Measurements from ENCODE around the gene MAPK8IP2.
"Not testable (repeated sequence)": the region's sequence is repeated elsewhere in the genome, so short reads cannot be mapped to it uniquely, and the experiment has no call there.

MAPK8IP2 gene

GRCh38 chr22:50614296-50614695 is 13.7 kb downstream of the MAPK8IP2 start:
- DNase-seq: not testable (repeated sequence)

- no peak for DNase-seq
These were observed 20.2 kb downstream of the MAPK8IP2 start for GRCh38 chr22:50620593-50621355.

- no peak for DNase-seq
These were observed 20.8 kb downstream of the MAPK8IP2 start for GRCh38 chr22:50621356-50621880.

GRCh38 chr22:50621948-50622722 is 21.5 kb downstream of the MAPK8IP2 start:
- no peak for DNase-seq

DNA sequence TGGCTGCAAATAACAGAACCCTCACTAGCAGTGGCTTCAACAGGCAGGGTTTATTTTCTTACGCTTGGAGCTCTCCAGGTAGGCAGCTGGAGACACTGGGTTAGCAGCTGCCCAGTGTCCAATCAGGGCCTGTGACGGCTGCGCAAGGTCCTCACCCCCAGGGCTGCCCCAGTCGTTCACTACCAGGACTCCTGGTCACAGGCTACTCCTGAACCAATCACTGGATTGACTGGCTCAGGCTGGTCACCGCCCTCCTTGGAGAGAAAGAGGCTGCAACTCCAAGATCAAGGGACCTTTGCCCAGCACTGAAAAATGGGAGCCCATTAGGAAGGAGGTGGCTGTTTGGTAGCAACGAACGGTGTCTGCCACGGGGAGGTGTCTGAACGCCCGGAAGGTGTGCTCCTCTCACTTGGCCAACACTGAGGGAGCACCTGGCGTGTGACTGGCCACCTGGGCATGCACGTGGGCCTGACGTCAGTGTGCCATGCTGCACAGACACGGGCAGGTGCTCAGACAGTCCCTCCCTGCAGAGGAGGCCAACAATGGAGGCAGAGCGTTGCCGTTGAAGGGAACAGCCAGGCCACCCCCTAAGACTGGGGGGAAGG is 22.2 kb downstream of the MAPK8IP2 start:
- DNase-seq: no peak

DNA sequence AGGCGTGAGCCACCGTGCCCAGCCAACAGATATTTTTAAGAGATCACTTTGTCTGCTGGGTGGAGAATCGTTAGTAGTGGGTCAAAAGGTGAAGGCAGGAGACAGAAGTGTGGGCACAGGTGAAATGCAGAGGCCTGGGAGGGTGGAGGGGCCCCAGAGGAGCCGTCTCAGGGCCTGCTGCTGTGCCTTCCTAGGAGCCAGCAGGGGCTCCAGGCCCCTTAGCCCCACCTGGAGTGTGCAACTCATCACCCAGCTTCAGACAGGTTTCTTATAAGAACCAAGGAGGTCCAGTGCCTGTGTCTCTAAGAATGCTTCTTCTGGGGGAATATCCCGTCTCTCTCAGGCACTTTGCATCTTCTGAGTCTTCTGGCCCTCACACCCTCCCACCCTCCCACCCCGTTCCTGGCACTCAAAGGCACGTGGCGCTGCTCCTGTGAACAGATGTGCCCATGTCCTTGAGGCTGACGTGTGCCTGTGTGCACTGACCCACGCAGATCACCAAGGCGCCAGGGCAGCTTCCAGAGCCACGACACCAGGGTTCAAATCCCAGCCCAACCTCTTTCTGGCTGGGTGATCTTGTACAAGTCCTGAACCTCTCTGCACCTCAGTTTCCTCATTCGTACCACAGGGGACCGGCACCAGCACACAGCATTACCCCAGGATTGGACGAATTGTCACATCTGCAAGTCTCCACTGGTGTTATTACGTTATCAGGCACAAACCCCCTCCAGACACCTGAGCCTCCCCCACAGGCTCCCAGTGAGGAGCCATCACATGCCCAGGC is 23.9 kb downstream of the MAPK8IP2 start:
- DNase-seq: no peak

DNA sequence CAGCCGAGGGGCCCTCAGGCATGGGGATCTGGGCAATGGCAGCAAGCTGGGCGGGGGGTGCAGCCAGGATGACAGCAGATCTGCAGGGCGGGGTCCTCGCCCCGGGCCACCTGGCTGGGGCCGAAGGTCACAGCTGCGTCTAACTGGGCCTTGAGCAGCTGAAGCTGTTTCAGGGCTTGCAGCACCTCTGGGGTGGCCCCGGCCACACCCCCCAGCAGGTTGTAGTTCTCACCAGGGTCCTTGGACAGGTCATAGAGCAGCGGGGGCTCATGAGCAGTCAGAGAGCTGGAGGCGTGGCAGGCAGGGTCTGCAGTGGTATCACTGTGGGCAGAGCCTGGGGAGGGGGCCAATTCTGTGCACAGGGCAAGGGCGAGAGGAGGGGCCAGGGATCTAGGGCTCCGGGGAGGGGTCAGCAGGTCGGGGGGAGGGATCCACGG is 24.6 kb downstream of the MAPK8IP2 start:
- no peak for DNase-seq

GRCh38 chr22:50625568-50626313 is 25.1 kb downstream of the MAPK8IP2 start:
- no peak for DNase-seq

- DNase-seq: no peak
These were observed 25.8 kb downstream of the MAPK8IP2 start for GRCh38 chr22:50626314-50626849.

GRCh38 chr22:50626850-50627641 is 26.5 kb downstream of the MAPK8IP2 start:
- no peak for DNase-seq

GRCh38 chr22:50627642-50628542 is 27.3 kb downstream of the MAPK8IP2 start, which contains the start of gene ARSA:
Gene ARSA, minus strand, starts transcription at chr22:50628152. Its CDS starts 373 bp downstream, at chr22:50627779.
- peak; percentile 79 for DNase-seq

- DNase-seq: no peak
These were observed 28.0 kb downstream of the MAPK8IP2 start for GRCh38 chr22:50628543-50629134.

GRCh38 chr22:50630376-50630775 is 29.8 kb downstream of the MAPK8IP2 start:
- DNase-seq: no peak

- DNase-seq: no peak
These were observed 32.5 kb downstream of the MAPK8IP2 start for GRCh38 chr22:50633086-50633485.

DNA sequence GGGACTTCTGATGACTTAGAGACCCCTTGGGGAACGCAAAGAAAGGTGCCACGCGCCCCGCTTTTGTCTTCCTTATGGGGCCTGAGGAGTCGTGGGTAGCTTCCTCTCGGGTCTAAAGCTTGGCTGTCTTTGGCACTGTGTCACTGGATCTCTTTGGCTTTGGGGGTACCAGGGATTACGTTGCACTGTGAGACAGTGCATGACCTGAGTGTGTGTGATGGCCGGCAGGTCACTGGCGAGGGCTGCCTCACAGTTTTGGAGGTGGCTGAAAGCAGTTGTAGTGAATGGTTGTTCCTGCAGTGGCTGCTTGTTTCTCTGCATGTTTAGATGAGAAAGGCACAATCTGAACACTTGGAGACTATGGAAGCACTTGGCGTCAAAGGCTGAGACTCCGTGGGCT is 33.2 kb downstream of the MAPK8IP2 start:
- DNase-seq: no peak

DNA sequence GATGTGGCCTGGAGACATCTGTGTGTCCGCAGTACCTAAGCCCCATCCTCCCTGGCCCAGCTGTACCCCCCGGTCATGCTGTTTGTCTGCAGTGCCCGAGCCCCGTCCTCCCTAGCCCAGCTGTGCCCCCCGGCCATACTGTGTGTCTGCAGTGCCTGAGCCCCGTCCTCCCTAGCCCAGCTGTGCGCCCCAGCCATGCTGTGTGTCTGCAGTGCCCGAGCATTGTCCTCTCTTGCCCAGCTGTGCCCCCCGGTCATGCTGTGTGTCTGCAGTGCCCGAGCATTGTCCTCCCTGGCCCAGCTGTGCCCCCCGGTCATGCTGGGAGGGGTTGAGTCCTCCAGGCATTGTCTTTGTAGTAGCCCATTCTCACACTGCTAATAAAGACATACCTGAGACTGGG is 35.0 kb downstream of the MAPK8IP2 start:
- no peak for DNase-seq

DNA sequence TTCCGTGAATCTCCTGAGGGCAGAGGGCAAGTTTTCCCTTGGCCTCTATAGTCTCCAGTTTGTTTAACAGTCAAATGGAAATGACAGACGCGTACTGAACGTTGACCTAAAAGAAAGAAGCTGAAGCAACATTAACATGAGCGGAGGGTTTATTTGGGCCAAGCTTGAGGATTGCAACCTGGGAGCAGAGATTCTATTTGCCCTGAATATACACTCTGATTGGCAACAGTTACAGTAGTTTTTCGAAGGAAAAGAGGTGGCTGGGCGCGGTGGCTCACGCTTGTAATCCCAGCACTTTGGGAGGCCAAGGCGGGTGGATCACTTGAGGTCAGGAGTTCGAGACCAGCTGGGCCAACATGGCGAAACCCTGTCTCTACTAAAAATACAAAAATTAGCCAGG is 39.7 kb downstream of the MAPK8IP2 start:
- not testable (repeated sequence) for DNase-seq

- no peak for DNase-seq
These were observed 40.5 kb downstream of the MAPK8IP2 start for GRCh38 chr22:50640857-50641647.

All from fibroblast of skin of right quadriceps (primary cell).